Non-pigmented ciliary epithelial cell (primary cell): ENCODE results near the gene TMUB1.

Source experiments
- DNase-seq: peaks from one replicate; pipeline ENCODE4 v3.0.0-alpha.2; 2010; ENCODE audit warnings: low read depth

The TMUB1 gene

DNA sequence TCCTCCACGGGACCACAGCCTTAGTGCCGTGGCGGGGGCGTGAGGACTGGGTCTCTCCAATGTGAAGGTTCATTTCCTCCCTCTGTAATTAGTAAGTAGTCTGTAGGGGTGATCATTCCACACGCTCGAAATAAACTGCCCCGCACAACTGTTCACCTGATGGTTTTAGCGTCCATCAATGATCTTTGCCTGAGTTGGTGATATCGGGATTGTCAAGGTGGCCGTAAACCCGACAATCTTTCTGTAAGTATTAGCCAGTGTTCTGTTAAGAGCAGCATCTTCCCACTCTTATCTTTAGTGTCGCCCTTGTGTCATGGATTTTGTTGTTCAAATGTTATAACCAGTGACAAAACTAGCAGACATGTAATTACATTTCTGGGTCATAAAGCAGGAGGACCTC, 20.7 kb upstream of the TMUB1 start:
- no peak for DNase-seq

DNA sequence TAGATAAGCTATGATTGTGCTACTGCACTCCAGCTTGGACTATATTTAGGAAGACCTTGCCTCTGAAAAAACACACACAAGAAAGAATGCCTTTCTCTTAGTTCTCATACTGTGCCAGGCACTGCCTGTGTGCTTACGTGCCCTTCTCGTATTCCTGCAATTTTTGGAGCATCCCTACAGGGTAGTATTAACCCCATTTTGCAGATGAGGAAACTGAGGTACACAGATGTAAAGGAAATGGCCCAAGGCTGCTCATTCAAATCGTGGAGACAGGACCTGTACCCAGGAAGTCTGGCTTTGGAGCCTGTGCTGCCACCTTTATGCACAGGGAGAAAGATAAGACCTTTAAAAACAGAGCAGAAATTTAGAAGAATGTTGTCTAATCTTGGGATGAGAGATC, 19.7 kb upstream of the TMUB1 start:
- no peak for DNase-seq

DNA sequence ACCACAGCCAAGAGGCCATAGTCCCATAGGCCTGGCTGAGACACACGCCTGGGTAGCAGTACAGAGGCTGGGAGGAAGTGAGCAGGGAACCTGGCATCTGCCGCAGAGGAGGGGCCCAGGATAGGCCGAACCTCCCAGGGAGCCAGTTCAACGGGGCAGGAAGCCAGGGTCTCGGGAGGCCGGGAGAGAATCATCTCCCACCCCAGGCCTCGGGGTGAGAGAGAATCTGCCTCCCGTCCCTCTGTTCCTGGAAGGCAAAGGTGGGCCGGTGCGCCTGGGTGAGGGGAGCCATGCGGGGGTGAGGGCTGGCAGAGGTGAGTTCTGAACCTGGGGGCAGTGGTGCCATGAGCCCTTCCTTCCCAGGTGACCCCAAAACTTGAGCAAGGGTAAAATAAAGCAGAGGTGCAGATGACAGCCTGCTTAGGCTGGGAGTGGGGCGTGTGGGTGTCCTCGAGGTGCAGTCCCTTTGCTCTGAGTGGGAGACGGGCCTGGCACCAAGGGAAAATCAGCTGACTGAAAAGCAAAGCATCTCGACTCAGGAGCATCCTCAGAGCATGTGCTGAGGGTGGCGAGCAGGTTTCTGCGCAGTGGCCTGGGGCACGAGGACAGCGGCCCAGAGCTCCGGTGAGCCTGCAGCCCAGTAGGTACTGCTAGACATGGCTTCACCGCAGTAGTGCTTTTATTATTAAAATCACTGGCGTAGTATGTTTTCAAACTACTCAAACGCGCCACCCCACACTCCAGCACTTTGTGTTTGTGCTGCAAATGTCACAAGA, 18.5 kb upstream of the TMUB1 start:
- no peak for DNase-seq

GRCh38 chr7:151100921-151101320, 17.6 kb upstream of the TMUB1 start:
- DNase-seq, result no peak

- no peak for DNase-seq
These were observed 16.4 kb upstream of the TMUB1 start for GRCh38 chr7:151099486-151100211.

DNA sequence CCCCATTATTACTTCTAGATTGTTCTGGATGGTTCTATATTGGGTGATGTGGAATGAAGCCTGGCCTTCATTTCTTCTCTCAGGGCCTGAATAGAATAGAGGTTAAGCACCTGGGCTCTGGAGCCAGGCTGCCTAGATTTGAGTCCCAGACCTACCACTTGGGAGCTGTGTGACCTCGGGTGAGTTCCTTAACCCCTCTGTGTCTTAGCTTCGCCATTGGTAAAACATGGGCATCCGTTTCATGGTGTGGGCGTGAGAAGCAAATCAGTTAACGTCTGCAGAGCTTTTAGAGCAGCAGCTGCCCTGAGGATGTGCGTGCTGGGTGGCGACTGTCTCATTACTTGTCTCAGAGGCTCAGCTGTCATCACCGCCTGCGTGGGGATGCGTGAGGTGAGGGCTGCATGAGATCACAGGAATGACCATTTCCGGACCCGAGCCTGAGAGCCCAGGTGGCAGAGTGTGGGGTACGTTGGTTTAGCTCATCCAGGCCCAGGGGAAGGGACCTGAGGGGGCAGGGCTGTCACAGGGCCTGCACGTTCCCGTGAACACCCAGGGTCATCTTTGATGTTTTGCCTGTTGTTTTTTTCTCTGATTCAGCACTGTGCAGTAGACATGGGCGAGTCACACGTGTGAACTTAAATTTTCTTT, 12.7 kb upstream of the TMUB1 start:
- DNase-seq, result no peak

DNA sequence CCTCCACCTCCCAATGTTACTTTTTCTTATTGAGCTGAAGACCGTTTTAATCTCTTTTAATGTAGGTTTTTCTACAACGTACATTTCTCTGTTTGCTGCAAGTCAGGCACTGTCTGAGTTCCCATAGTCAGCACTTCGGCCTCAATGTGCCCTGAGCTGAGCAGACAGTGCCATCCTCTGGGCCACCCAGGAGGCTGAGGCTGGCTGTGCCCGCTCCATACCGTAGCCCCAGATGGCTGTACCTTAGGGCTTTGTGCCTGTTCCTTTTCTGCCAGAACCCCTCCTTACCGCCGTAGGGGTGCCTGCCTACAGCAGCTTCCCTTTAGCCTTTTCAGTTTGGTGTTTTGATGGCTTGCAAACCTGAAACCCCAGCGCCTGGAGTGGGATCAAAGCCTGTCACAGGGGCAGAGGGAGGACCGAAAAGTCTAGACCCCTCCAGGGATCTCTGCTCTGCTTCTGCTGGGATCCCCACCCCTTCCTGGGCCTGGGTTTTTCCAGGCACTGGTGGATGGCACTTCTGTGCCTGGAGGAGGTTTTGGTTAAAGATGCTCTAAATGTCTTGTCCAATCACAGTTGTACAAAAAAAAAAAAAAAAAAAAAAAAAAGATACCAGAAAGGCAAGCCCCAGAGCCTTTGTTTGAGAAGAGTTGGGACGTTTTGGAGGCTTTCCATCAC, 12.0 kb upstream of the TMUB1 start:
- DNase-seq, result no peak

DNA sequence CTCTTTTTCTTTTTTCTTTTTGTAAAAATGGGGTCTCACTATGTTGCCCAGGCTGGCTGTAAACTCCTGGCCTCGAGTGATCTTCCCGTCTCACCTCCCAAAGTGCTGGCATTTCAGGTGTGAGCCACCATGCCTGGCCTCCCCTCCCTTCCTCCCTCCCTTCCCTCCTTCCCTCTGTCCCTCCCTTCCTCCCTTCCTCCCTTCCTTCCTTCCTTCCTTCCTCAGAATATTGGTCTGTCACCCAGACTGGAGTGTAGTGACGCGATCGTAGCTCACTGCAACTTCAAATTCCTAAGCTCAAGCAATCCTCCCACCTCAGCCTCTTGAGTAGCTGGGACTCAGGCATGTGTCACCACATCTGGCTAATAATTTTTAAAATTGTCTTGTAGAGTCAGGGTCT, 11.4 kb upstream of the TMUB1 start:
- DNase-seq, result no peak

DNA sequence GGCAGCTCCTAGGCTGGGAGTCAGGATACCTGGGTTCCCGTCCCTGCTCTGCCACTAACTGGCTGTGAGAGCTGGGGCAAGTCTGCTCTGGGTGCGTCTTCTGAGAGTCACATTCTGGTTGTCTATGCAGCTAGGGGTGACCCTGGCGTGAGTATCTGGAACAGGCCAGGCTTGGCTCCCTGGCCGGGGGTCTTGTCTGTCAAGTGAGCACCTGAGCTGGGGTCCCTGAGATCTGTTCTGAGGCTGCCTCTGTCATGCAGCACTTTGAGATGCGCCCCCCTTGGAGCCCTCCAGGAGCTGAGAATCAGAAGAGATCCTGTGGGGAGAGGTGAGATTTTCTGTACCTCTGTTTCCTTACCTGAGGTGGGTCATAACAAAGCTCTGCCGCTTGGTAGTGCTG, 10.5 kb upstream of the TMUB1 start:
- no peak for DNase-seq

- no peak for DNase-seq
These were observed 8.7 kb upstream of the TMUB1 start for GRCh38 chr7:151091988-151092387.

GRCh38 chr7:151091431-151091830, 8.1 kb upstream of the TMUB1 start:
- no peak for DNase-seq

GRCh38 chr7:151091003-151091402, 7.7 kb upstream of the TMUB1 start:
- DNase-seq, result no peak

DNA sequence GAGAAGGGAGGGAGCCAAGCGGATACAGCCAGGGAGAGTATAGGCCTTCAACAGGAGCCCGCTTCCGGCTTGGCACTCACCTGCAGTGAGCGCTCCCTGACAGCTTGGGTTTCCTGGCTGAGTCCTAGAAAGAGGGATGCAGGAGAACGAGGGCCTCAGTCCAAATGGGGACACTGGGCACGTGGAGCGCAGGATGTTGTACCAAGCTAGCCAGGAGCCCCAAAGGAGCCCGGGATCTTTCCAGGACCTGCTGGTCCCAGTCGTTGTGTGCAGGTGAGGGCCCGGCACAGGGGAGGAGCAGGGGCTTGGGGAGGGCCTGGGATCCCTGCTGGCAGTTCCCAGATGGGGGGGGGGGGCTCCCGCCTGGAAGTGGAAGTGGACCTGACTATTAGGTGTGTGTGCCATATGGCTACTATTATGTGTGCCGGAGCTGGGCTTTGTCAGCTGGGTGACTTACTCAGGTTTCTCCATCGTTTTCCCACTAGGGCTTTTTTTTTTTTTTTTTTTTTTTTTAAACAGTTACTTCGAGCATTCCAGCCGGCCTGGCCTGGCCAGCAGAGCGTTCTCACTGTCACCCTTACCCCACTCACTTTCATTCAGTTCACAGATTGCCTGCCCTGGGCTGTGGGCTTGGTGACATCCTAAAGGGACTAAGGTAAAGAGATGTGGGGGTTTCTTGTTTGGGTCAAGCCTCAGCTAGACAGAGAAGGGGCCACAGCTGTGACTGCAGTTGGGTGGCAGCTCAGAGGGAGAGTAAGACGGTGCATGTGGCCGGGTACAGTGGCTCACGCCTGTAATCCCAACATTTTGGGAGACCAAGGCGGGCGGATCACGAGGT, 6.8 kb upstream of the TMUB1 start:
- DNase-seq, result no peak

DNA sequence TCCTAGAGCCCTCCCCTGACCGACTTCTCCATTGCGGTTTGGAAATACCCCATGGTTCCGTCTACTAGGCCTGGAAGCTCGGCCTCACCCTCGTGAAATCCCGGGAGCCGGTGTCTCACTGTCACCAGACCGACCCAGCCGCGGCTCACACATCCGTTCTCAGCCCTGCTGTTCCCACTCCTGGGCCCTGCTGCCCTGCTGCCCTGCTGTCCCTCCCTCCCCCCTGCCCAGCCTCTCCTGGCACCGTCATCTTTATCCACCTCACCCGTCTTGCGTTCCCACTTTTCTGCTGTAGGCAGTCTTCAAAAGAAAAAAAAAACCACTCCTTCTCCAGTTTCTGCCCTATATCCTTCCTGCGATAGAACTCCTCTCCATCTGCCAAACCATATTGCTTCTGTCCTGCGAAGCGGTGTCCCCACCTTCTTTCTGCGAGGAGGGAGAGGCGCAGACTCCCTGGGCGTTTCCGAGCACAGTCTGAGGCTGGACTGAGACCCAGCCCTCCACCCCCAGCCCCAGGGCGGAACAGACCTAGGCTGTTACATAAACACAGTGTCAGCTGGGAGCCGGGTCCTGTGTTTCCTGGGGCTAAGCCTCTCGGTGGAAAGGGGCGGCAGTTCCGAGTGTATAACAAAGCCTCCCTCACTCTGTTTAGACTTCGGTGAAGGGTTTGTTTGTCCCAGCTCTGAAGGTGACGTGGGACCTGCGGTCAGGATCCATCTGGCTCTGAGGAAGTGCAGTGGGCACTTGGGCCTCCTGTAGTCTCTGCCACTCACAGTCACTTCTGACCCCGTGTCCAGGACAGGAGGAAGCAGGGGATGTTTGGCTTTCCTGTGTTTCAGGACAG, 5.8 kb upstream of the TMUB1 start:
- DNase-seq, result no peak

DNA sequence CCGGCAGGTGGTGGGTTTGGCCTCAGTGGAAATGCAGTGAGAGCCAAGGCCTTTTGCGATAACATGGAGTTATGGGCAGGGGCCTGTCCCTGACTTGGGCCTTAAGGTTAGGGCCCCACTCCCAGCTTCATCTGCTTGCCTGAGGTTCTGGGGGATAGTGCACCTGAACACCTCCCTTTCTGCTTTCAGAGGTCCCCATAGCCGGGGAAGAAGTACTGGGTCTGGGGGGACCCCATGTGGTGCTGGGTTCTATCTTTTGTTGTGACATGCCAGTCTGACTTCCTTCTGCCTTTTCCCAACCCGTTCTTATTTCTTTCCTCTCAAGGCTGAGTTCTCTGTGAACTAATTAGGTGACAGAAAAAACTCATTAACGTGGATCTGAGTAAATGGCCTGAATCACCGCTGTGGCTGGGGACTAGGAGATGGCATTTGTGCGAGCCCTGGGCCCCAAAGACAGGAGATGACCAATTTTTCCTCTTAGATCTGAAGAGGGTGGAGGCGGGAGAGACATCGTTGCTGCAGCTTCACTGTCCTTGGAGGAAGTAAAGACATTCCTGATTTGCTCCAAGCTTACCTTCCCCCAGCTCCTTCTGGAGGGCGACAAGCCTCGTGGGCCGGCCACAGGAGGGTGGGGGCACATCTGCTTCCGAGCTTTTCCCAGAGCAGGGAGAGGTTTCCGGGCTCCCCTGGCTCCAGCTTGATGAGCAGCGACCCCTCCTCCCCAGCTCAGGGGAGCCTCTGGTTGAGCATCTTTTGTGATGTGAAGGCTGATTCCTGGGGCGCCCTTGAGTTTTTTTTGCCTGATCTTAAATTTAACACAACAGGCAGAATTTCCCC, 4.9 kb upstream of the TMUB1 start:
- DNase-seq, result no peak

DNA sequence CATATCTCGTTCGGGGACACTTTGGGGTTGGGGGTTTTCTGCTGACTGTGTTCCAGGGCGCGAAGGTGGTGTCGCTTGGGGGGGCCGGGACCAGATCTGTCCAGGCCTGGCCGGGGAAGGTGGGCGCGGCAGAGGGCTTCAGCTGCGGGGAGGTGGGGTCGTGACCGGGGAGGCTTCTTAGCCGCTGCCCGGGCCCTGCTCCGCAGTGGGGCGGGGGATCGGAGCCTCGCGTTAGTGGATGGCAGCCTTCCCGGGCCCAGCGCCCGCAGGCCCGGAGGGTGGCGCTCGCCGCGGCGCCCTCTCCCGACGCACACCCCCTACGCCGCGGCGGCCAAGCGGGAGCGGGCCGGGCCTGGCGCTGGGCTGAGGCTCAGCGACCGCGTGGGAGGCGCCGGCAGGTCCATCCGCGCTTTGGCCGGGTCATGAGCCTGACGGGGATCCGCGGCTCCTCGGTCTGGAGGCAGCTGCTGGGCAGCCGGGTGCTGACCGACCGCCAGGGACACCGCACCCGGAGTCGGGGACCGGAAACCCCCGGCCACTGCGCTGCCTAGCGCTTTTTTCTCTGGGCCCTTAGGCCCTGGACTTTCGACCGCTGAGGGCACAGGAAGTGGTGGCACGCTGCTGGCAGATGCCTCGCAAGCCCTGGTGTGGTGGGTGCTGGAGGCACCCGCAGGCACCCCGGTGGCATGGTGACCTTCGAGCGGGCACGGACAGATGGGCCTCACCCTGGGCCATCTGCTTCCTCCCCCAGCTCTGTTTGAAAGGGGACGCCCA, 4.1 kb upstream of the TMUB1 start:
- DNase-seq, result no peak

DNA sequence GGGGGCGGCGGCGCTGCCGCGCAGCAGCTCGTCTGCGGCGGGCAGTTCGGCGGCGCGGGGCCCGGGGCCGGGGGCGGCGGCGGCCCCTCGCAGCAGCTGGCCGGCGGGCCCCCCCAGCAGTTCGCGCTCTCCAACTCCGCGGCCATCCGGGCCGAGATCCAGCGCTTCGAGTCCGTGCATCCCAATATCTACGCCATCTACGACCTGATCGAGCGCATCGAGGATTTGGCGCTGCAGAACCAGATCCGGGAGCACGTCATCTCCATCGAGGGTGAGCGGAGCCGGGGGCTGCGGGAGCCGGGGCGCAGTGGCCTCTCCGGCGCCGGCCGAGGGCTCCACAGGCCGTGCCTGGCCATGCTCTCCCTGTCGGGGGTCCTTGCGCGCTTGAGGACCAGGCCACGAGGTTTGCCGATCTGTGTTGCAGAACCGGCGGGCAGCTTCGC, 3.5 kb upstream of the TMUB1 start:
- DNase-seq, result no peak

DNA sequence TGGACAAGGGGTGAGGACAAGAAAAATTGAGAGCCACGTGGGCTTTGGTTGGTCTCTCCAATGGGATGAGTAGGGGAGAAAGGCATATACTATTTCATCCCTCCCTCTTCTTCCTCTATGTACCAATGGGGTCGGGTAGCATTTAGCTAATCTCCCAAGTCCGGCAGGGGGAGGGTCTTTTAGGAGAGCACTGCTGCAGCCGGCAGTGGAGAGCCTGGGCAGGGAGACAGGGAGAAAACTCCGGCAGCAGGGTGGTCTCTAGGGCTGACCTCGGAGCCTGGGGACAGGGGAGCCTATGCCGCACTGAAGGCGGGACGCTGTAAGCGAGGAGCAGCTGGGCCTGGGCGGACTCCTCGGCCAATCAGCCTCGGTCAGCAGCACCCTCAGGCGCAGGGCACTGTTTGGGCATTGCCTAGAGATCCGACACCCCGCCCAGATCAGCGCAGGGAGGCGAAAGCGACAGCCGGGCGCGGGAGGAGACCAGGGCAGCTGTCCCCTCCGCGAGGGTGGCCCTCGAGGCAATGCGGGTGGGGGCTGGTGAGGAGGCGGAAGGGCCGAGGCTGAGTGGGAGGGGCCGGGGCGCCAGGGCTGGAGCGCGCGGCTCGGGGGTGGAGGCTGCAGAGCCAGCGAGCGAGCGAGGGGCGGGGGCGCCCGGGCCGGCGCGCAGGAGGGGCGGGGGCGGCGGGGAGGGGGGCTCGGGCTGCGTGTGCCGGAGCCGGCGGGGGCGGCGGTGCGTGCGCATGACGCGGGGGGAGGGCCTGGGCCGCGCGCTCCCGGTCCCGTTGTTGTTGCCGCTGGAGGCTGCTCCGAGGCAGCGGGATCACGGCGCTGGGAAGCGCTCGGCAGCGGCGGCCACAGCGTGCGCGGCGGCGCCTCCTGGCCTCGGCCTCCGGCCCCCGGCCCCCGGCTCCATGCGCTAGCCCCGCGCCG, 2.7 kb upstream of the TMUB1 start, which contains the start of gene AGAP3:
Gene AGAP3 (plus strand): TSS at position 785 of the 930 bp plus-strand sequence. CDS start 267 bp downstream, outside the sequence.
- no peak for DNase-seq
